Astrocyte of the spinal cord (primary cell): ENCODE measurements around the gene LRRC3C.
"Not testable (repeated sequence)": the region's sequence is repeated elsewhere in the genome, so short reads cannot be mapped to it uniquely, and the experiment has no call there.

Source experiments
- DNase-seq: peaks from one replicate; pipeline ENCODE4 v3.0.0; 2011; ENCODE audit warnings: low read depth, low spot score
- H3K4me3 ChIP-seq: 2 replicates; pipeline ENCODE4 v1.5.1; 2011; ENCODE audit warnings: low read depth, mild to moderate bottlenecking, low read length, moderate library complexity
- CTCF ChIP-seq: IDR thresholded peaks from 2 replicates; pipeline ENCODE4 v1.5.1; 2012; ENCODE audit warnings: low read depth, mild to moderate bottlenecking, low read length, inconsistent platforms
- in situ Hi-C: cut with HindIII; loops from 2 replicates; pipeline ENCODE4 v1.10.0; 2017; ENCODE audit warnings: low sequenced_read_pairs

LRRC3C gene

GRCh38 chr17:39939106-39939505, 11.6 kb downstream of the LRRC3C start:
- DNase-seq: no peak
- TF ChIP-seq CTCF: no peak
- in situ Hi-C loops: no loop called here
- H3K4me3 ChIP-seq: no peak overlapping the region

GRCh38 chr17:39939588-39940419, 12.3 kb downstream of the LRRC3C start:
- in situ Hi-C loops: no loop called here
- TF ChIP-seq CTCF: peak; percentile 67
- peak; percentile 87 for DNase-seq
- H3K4me3 ChIP-seq: no peak overlapping the region

GRCh38 chr17:39943702-39944392, 16.3 kb downstream of the LRRC3C start:
- no peak for DNase-seq
- H3K4me3 ChIP-seq: no peak overlapping the region
- TF ChIP-seq CTCF: no peak
- in situ Hi-C loops: no loop called here

GRCh38 chr17:39944393-39944711, 16.8 kb downstream of the LRRC3C start:
- no peak for TF ChIP-seq CTCF
- no peak for DNase-seq
- H3K4me3 ChIP-seq: no peak overlapping the region
- in situ Hi-C loops: no loop called here

GRCh38 chr17:39946551-39947330, 19.2 kb downstream of the LRRC3C start:
- TF ChIP-seq CTCF: no peak
- in situ Hi-C loops: no loop called here
- no peak for DNase-seq
- H3K4me3 ChIP-seq: no peak overlapping the region

- DNase-seq, H3K4me3 ChIP-seq, in situ Hi-C loops: not testable (repeated sequence)
Measured at GRCh38 chr17:39948489-39948828, 20.9 kb downstream of the LRRC3C start.

GRCh38 chr17:39949028-39949427, 21.5 kb downstream of the LRRC3C start:
- TF ChIP-seq CTCF: no peak
- in situ Hi-C loops: no loop called here
- no peak for DNase-seq
- H3K4me3 ChIP-seq: no peak overlapping the region
